HG02852 (cell line): ENCODE measurements around the gene RNF130.

Experiments used
- ATAC-seq: cut with Tn5 transposase; IDR thresholded peaks from one replicate; pipeline ENCODE4 v1.9.1; 2021; ENCODE audit warnings: mild to moderate bottlenecking, moderate library complexity; ENCODE audit not compliant: unreplicated experiment

Gene RNF130

GRCh38 chr5:180071531-180072255 is at the start of gene RNF130:
Gene RNF130, minus strand, starts transcription at chr5:180071759. Its CDS starts 57 bp downstream, at chr5:180071702.
- ATAC-seq: no peak

DNA sequence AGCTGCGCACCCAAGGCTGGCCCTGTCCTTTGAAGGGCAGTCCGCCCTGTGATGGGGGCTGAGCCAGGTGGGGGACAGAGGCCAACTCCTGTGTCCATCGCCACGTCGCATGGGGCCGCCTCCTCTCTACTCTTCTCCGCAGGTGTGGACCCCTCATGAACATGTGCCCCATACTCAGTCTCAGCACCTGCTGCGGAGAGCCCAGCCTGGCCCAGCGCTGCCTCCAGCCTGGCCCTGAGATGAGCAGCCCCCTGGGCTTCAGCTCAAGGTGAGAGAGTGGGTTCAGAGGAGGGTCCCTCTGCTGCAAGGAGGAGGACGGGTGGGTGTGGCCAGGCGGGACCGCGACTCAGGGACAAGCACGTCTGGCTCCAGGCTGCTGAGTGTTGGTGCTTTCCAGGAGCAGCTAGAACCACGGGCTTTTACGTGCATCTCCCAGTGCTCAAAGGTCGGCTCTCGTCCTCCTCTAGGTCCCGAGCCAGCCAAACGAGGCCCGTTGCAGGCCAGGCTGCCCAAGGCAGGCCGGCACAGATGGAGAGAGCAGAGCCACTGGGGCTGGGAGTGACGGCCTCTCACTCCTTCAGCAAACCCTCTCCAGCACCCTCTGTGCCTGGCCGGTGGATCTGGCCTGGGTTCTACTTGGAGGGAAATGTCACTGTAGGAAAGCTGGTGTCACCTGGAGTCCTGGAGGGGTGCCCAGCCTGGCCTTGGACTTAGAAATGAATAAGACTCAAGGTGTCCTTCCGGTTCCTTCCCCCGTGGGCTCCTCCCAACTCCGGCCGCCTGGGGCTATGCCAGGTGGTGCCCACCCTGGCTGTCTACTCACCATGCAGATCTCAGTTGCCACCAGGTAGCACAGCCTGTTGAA is 48.9 kb upstream of the RNF130 start:
- ATAC-seq: no peak

GRCh38 chr5:180119903-180120236 is 48.3 kb upstream of the RNF130 start:
- ATAC-seq: no peak

DNA sequence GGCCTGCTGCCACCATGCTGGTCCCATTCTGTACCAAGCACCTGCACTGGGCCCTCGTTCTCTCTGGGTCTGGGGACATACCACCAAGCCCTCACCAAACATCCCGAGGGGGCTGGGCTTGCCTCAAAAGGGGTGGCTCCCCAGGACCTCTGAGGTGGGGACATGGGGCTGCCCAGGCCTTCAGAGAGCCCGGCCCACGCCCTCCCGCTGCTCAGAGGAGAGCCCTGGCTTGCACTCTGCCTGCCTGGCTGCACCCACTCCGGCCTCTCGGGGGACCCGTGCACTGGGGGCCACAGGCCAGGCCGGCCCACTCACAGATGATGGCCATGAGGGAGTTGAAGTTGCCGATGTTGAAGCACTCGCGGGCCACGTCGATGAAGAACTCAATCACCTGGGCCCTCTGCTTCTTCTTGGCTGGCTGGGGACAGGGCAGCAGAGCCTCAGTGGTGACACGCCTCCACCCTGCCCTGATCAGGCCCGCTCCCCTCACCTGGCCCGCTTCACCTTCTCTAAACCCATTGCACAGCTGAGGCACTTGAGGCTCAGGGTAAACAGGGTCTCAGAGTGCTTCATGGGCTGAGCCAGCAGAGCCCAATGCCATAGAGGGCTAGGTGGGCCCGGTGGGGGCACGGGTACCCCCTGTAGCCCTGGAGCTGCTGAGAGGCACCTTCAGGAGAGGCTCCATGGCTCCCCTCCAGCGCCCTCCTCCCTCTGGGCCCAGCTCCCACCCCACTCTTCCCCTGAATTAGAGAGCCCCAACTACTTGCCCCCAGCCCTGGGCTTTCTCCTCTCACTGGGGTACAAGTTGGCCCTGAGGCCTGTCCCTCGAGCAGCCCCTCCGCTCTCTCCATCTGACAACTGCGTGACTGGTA is 47.7 kb upstream of the RNF130 start:
- no peak for ATAC-seq

GRCh38 chr5:180118391-180118791 is 46.8 kb upstream of the RNF130 start:
- ATAC-seq: no peak

DNA sequence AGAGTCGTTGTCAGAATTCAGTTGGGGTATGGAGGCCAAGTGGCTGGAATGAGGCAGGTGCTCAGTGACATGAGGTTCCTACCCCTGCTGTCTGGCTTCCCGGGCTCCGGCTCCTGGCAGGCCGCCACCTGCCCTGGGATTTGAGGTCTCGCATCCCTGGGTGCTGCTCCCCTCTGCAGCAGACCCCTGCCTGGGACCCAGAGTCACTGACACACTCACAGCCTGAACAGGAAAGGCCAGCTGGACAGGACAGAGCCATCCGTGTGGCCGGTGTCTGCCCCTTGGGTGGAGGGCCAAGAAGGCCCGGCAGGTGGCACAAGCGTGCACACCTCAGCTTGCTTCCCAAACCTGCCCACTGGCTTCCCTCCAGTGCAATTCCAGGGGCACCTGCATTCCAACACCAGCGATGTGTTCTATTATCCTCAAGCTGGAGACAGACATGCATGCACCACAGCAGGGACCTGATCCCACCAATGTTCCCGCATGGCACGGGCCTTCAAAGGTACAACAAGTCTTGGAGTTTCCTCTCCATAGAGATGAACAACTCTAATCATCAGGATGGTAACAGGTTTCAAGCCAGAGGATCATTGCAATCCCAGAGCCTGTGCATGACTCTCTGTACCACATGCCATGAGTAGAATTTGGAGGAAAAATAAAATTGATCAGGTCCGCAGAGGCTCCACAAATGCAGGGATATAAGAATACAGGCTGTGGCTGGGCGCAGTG is 45.6 kb upstream of the RNF130 start:
- ATAC-seq: no peak

GRCh38 chr5:180116077-180116999 is 44.8 kb upstream of the RNF130 start:
- no peak for ATAC-seq

DNA sequence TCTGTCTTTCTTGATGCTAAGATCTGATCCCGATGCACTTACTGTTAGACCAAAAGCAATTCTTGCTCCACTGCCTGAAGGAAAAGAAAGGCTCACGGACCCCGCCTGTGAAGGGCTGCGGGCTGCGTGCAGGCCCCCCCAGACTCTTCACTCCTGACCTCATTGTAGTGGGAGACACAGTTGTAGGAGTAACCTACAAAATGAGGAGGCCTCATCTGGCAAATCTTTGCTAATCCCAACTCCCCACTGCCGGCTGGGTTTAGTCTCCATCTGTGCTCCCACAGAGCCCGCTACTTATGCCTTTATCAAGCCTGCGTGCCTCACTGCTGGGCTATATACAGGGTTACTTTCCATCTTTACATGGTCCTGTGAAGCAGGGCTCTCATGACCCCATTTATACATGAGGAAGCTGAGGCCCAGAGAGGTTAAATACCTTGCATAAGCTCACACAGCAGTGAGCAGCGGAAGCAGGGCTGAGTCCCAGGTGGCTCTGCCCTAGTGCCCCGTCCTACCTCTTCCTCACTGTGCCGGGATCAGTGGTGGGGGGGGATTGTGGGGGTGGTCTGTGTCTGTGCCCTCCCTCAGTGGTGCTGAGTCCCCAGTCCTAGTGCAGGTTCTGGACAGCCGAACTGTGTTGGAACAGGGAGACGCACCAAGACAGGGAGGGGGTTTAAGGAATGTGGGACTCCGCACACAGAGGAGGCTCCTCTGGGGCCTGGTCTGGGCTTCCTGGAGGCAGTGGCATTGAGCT is 43.9 kb upstream of the RNF130 start:
- no peak for ATAC-seq

- no peak for ATAC-seq
Observed at GRCh38 chr5:180114304-180115003, 42.9 kb upstream of the RNF130 start.

GRCh38 chr5:180113660-180114303 is 42.2 kb upstream of the RNF130 start:
- ATAC-seq: no peak

DNA sequence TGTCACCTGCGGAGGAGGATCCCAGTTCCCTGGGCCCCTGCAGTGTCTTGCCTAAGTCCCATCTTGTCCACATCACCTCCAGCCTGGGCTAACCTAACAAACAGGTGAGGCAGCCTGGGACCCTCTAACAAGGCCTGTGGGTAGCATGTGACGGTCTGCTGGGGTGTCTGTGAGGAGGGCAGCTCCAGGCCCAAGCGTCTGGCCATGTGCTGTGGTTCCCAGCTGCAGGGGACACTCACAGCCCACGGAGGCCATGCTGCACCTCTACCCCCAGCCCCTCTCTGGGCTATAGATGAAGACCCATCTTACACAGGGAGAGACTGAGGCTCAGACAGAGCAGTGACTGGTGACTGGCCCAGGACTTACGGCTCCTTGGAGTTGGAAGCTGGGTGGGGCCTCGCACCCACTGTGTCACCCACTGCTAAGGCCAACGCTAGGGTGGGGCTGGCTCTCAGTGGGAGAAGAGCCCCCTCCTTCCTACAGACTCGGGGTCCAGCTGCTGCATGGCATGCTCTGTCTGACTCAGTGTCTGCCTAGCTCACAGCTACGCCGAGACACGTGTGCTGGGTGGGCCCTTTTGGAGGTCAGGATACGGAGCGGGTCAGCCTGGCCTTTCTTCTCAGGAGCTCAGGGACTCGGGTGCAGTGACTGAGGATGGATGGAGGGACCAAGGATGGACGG is 40.8 kb upstream of the RNF130 start:
- ATAC-seq: no peak

DNA sequence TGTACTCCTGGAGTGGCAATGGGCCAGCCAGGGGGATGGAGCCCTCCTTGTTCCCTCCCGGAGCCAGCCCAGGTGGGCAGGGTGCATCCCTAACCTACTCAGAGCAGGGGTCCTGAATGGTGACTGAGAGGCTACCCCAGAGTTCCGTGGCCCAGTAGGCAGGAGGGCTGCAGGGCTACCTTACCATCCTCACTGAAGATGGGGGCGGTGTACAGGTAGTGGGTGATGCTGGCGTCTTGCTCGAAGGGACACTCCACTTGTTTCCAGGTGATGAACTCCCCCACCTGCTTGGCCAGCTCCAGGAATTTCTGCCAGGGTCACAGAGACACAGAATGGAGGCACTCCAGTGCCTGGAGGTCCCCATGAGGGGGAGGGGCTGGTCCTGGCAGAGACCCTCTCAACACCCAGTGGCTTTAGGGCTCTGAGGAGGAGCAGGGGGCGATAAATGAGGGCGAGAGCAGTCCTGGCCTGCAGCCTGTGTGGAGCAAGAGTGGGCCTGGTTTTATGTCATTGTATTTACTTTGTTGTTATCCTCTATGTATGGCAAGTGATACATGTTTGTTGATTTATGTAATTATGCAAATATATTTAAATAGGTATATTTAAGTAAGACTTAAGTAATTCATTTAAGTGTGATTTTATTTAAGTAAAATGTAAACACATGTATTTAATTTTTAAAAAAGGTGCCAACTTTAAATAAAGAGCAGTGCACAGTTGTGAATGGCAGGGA is 39.9 kb upstream of the RNF130 start:
- ATAC-seq: no peak

DNA sequence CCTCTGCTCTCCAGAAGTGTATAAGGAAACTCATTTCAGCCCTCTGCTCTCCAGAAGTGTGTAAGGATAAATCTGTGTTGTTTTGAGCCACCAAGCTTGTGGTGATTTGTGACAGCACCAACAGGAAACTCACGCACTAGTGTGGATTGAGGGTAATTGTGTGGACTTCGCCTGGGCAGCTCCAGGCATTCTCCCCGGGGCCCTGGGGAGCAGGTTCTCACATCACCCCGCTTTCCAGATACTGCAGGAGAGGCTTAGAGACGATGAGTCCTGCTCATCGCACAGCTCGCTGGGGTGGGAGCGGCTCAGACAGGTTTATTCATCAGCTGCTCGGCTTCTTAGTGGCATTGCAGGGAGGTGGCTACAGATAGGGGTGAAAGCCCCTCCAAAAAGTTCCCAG is 38.4 kb upstream of the RNF130 start:
- no peak for ATAC-seq

DNA sequence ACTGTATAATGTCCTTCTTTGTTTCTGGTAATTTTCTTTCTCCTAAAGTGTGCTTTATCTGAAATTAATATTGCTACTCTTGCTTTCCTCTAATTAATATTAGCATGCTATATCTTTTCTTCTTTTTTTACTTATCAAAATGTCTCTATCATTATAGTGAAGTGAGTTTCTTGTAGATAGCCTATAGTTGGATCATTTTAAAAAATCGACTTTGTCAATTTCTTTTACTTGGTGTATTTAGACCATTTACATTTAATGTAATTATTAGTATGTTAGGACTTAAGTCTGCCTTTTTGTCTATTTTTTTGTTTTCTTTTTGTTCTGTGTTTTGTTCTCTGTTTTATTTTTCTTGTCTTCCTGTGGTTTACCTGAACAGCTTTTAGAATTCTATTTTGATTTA is 35.4 kb upstream of the RNF130 start:
- no peak for ATAC-seq

- no peak for ATAC-seq
Observed at GRCh38 chr5:180105827-180106312, 34.3 kb upstream of the RNF130 start.

DNA sequence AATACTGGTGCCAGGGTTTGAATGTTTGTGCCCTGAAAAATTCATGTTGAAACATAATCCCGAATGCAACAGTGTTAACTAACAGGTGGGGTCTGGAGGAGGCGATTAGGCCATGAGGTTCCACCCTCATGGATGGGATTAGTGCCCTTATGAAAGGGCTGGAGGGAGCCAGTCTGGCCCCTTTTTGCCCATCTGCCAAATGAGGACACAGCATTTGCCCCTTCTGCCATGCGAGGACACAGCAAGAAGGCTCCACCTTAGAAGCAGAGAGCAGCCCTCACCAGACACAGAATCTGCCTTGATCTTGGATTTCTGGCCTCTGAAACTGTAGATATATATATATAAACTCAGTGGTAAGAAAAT is 32.6 kb upstream of the RNF130 start:
- ATAC-seq: no peak
